H9 (cell line): ENCODE data around the gene L1CAM. TPM values are rescaled to one million over a fixed set of nuclear protein-coding genes. Genes with fewer than 3 reads are reported as not detected.

Experiments
- DNase-seq: peaks from one replicate; pipeline ENCODE4 v3.0.0-alpha.2; 2017
- H2AFZ ChIP-seq: one replicate; pipeline ENCODE4 v1.6.1; 2013; ENCODE audit warnings: mild to moderate bottlenecking, low read length, control low read depth, moderate library complexity
- H2AK5ac ChIP-seq: 2 replicates; pipeline ENCODE4 v1.6.1; 2013; ENCODE audit warnings: low read length, control low read depth, mixed read lengths; ENCODE audit not compliant: insufficient read length
- H2BK120ac ChIP-seq: one replicate; pipeline ENCODE4 v1.6.1; 2013; ENCODE audit warnings: low read depth, mild to moderate bottlenecking, low read length, control low read depth, inconsistent platforms; ENCODE audit not compliant: poor library complexity, severe bottlenecking
- H2BK12ac ChIP-seq: 2 replicates; pipeline ENCODE4 v1.6.1; 2013; ENCODE audit warnings: low read length, control low read depth, mixed read lengths, low read depth; ENCODE audit not compliant: insufficient read length
- H2BK15ac ChIP-seq: 2 replicates; pipeline ENCODE4 v1.6.1; 2013; ENCODE audit warnings: low read depth, low read length, control low read depth
- H2BK20ac ChIP-seq: one replicate; pipeline ENCODE4 v1.6.1; 2013; ENCODE audit warnings: low read depth, mild to moderate bottlenecking, low read length, control low read depth, inconsistent platforms; ENCODE audit not compliant: poor library complexity, severe bottlenecking
- H2BK5ac ChIP-seq: 2 replicates; pipeline ENCODE4 v1.6.1; 2013; ENCODE audit warnings: low read length, control low read depth, mixed read lengths; ENCODE audit not compliant: insufficient read length
- H3K14ac ChIP-seq: 2 replicates; pipeline ENCODE4 v1.6.1; 2013; ENCODE audit warnings: low read length, control low read depth; ENCODE audit not compliant: insufficient read depth
- H3K18ac ChIP-seq: 2 replicates; pipeline ENCODE4 v1.6.1; 2013; ENCODE audit warnings: low read depth, mild to moderate bottlenecking, mixed read lengths, low read length, control low read depth; ENCODE audit not compliant: insufficient read length
- H3K23ac ChIP-seq: 2 replicates; pipeline ENCODE4 v1.6.1; 2013; ENCODE audit warnings: low read length, control low read depth, mixed read lengths, low read depth; ENCODE audit not compliant: insufficient read length
- H3K23me2 ChIP-seq: 2 replicates; pipeline ENCODE4 v1.6.1; 2013; ENCODE audit warnings: low read depth, mild to moderate bottlenecking, mixed read lengths, low read length, control low read depth; ENCODE audit not compliant: insufficient read length, poor library complexity, severe bottlenecking
- H3K27ac ChIP-seq: 2 replicates; pipeline ENCODE4 v1.5.1; 2013; ENCODE audit warnings: low read length, control low read depth, mixed read lengths, low read depth; ENCODE audit not compliant: insufficient read length
- H3K27me3 ChIP-seq: 2 replicates; pipeline ENCODE4 v1.6.1; 2013; ENCODE audit warnings: low read length, control low read depth, inconsistent platforms; ENCODE audit not compliant: insufficient read depth
- H3K4ac ChIP-seq: 2 replicates; pipeline ENCODE4 v1.6.1; 2013; ENCODE audit warnings: low read depth, mild to moderate bottlenecking, control low read depth, inconsistent platforms, low read length, moderate library complexity
- H3K4me1 ChIP-seq: 2 replicates; pipeline ENCODE4 v1.6.1; 2013; ENCODE audit warnings: low read length, control low read depth, inconsistent platforms; ENCODE audit not compliant: insufficient read depth
- H3K4me2 ChIP-seq: 2 replicates; pipeline ENCODE4 v1.6.1; 2013; ENCODE audit warnings: low read length, control low read depth, mixed read lengths; ENCODE audit not compliant: insufficient read length, insufficient read depth
- H3K56ac ChIP-seq: 2 replicates; pipeline ENCODE4 v1.6.1; 2013; ENCODE audit warnings: low read depth, mild to moderate bottlenecking, mixed read lengths, low read length, control low read depth; ENCODE audit not compliant: insufficient read length
- H3K79me1 ChIP-seq: 2 replicates; pipeline ENCODE4 v1.6.1; 2013; ENCODE audit warnings: low read depth, mild to moderate bottlenecking, moderate library complexity, low read length, control low read depth, inconsistent platforms; ENCODE audit not compliant: insufficient read depth, poor library complexity, severe bottlenecking
- H3K79me2 ChIP-seq: 2 replicates; pipeline ENCODE4 v1.6.1; 2013; ENCODE audit warnings: low read length, control low read depth, inconsistent platforms; ENCODE audit not compliant: insufficient read depth
- H3K9ac ChIP-seq: 2 replicates; pipeline ENCODE4 v1.6.1; 2013; ENCODE audit warnings: low read length, control low read depth, mixed read lengths; ENCODE audit not compliant: insufficient read length; ENCODE audit errors: extremely low read depth
- H3K9me3 ChIP-seq: one replicate; pipeline ENCODE4 v1.6.1; 2013; ENCODE audit warnings: low read depth, low read length, inconsistent platforms; ENCODE audit not compliant: control insufficient read depth
- H3T11ph ChIP-seq: one replicate; pipeline ENCODE4 v1.6.1; 2013; ENCODE audit warnings: mild to moderate bottlenecking, low read length, control low read depth, inconsistent platforms
- H4K20me1 ChIP-seq: one replicate; pipeline ENCODE4 v1.6.1; 2013; ENCODE audit not compliant: control insufficient read depth, insufficient read length, insufficient read depth
- H4K5ac ChIP-seq: 2 replicates; pipeline ENCODE4 v1.6.1; 2013; ENCODE audit warnings: low read depth, mild to moderate bottlenecking, mixed read lengths, low read length, control low read depth; ENCODE audit not compliant: insufficient read length
- H4K8ac ChIP-seq: replicated peaks from 2 replicates; pipeline ENCODE4 v1.6.1; 2013; ENCODE audit warnings: low read length, control low read depth, mixed read lengths, low read depth; ENCODE audit not compliant: insufficient read length
- H4K91ac ChIP-seq: 2 replicates; pipeline ENCODE4 v1.6.1; 2013; ENCODE audit warnings: low read depth, mild to moderate bottlenecking, moderate library complexity, mixed read lengths, low read length, control low read depth; ENCODE audit not compliant: insufficient read length
- H3K27ac Mint-ChIP-seq, 3 experiments: 2 replicates in 2 of 3; 3 replicates in 1 of 3; pipeline ENCODE4 v1.8.0; 2020 to 2021; ENCODE audit warnings: mixed read lengths in 3 of 3, mild to moderate bottlenecking in 1 of 3, moderate library complexity in 1 of 3
- H3K27me3 Mint-ChIP-seq: 2 replicates; pipeline ENCODE4 v1.8.0; 2021; ENCODE audit warnings: low read depth, mild to moderate bottlenecking, moderate library complexity, mixed read lengths
- H3K36me3 Mint-ChIP-seq, 3 experiments: 2 replicates in 2 of 3; 3 replicates in 1 of 3; pipeline ENCODE4 v1.8.0; 2020 to 2021; ENCODE audit warnings: low read depth in 3 of 3, mixed read lengths in 3 of 3; ENCODE audit not compliant: insufficient read depth in 1 of 3
- H3K4me1 Mint-ChIP-seq, 2 experiments: 2 replicates each; pipeline ENCODE4 v1.8.0; 2020; ENCODE audit warnings: mixed read lengths in 2 of 2
- H3K4me3 Mint-ChIP-seq, 2 experiments: 2 replicates in 1 of 2; 3 replicates in 1 of 2; pipeline ENCODE4 v1.8.0; 2020 to 2021; ENCODE audit warnings: mild to moderate bottlenecking in 2 of 2, mixed read lengths in 2 of 2, moderate library complexity in 1 of 2
- H3K9me3 Mint-ChIP-seq, 2 experiments: 2 replicates in 1 of 2; 3 replicates in 1 of 2; pipeline ENCODE4 v1.8.0; 2020; ENCODE audit warnings: mild to moderate bottlenecking in 2 of 2, mixed read lengths in 2 of 2, moderate library complexity in 1 of 2
- WGBS: extraction: QIAGEN DNeasy Blood & Tissue Kit; methylation state at CpG from one replicate; pipeline ENCODE4 v1.1.7; 2013; ENCODE audit warnings: missing lambda C conversion rate, low lambda C conversion rate, mixed read lengths; ENCODE audit not compliant: insufficient read length; ENCODE audit errors: extremely low coverage; 5-methylcytosine and 5-hydroxymethylcytosine counted together
- total RNA-seq: library from RNA; stranded (reverse); gene quantifications from 2 replicates; pipeline ENCODE4 v1.2.1, GENCODE V29; 2021
- TF ChIP-seq, protein P1 (sequence below): fragments of 200-600 bp; sonication (generic); conservative IDR thresholded peaks from 3 replicates; pipeline ENCODE4 v1.8.0; 2021; ENCODE audit warnings: antibody characterized with exemption, mild to moderate bottlenecking

L1CAM gene
- total RNA-seq, 1 experiment from 2014 or later: 22.7 TPM

DNA sequence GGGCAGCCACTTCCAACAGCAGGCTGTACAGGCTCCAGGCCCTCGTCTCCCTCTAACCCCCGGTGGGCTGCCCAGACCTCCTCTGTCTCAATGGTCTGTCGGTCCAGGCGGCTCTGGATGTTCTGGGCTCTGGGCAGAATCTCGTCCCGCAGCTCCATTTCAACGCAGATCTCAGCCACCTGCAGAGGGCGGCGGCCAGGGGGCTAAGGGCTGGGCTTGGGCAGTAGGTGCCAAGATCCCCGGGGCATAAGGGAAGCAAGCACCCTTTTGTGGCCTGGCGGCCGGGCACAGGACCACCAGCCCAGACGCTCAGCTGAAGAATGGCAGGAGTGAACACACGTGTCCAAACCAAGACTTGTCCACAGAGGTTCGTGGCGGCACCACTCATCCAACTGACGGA is 27.7 kb upstream of the L1CAM start:
- H4K20me1 ChIP-seq: no peaks in the 10 kb centered on the region
- H3K27me3 Mint-ChIP-seq: no peaks in the 10 kb centered on the region
- no peaks in the 10 kb centered on the region for H3K27me3 ChIP-seq
- no peaks in the 10 kb centered on the region for H3K79me1 ChIP-seq
- no peak overlapping the region for H3K23ac ChIP-seq
- H4K91ac ChIP-seq: no peak overlapping the region
- no peak overlapping the region for H3K18ac ChIP-seq
- WGBS: no CpG with 5 or more reads among the region's 17 CpGs
- H4K8ac ChIP-seq: no peak overlapping the region
- TF ChIP-seq, protein P1, sequence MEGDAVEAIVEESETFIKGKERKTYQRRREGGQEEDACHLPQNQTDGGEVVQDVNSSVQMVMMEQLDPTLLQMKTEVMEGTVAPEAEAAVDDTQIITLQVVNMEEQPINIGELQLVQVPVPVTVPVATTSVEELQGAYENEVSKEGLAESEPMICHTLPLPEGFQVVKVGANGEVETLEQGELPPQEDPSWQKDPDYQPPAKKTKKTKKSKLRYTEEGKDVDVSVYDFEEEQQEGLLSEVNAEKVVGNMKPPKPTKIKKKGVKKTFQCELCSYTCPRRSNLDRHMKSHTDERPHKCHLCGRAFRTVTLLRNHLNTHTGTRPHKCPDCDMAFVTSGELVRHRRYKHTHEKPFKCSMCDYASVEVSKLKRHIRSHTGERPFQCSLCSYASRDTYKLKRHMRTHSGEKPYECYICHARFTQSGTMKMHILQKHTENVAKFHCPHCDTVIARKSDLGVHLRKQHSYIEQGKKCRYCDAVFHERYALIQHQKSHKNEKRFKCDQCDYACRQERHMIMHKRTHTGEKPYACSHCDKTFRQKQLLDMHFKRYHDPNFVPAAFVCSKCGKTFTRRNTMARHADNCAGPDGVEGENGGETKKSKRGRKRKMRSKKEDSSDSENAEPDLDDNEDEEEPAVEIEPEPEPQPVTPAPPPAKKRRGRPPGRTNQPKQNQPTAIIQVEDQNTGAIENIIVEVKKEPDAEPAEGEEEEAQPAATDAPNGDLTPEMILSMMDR: no peak
- no peak overlapping the region for H4K5ac ChIP-seq
- H2BK5ac ChIP-seq: no peak overlapping the region
- no peak for DNase-seq
- H3K27ac ChIP-seq: no peak overlapping the region
- peaks cover 59 to 68% of the 10 kb centered on the region in 2 experiments for H3K9me3 Mint-ChIP-seq
- H3K4me1 Mint-ChIP-seq: 0 out of 4 replicates have a peak, but pooled peaks cover 0 to 3% of the 10 kb centered on the region in 2 experiments
- H2AK5ac ChIP-seq: no peak overlapping the region
- no peak overlapping the region for H2AFZ ChIP-seq
- H3K36me3 Mint-ChIP-seq: peaks cover 11 to 48% (median 29%) of the 10 kb centered on the region in 3 experiments
- no peak overlapping the region for H2BK120ac ChIP-seq
- no peak overlapping the region for H3K4ac ChIP-seq
- no peak overlapping the region for H2BK12ac ChIP-seq
- no peaks in the 10 kb centered on the region for H3K4me1 ChIP-seq
- H3K23me2 ChIP-seq: no peaks in the 10 kb centered on the region
- H3T11ph ChIP-seq: no peak overlapping the region
- H3K27ac Mint-ChIP-seq: no peak overlapping the region
- peaks cover 20% of the 10 kb centered on the region for H3K9me3 ChIP-seq
- H3K9ac ChIP-seq: no peak overlapping the region
- no peak overlapping the region for H3K4me3 Mint-ChIP-seq
- no peak overlapping the region for H3K4me2 ChIP-seq
- no peak overlapping the region for H2BK20ac ChIP-seq
- no peaks in the 10 kb centered on the region for H3K79me2 ChIP-seq
- H3K14ac ChIP-seq: no peak overlapping the region
- no peak overlapping the region for H2BK15ac ChIP-seq
- H3K56ac ChIP-seq: no peak overlapping the region
